Prostate gland (tissue), 2 donors: ENCODE measurements around the gene KLHL36. TPM values are rescaled to one million over a fixed set of nuclear protein-coding genes. Genes with fewer than 3 reads are reported as not detected.

Source experiments
- DNase-seq: peaks from one replicate; pipeline ENCODE4 v3.0.0-alpha.2; 2019; ENCODE audit warnings: low spot score
- H3K27ac ChIP-seq, 2 donors: fragments of 200-600 bp; sonication (generic); 2 replicates each; pipeline ENCODE4 v1.5.1; 2017 to 2019
- H3K27me3 ChIP-seq: fragments of 200-600 bp; sonication (generic); replicated peaks from 2 replicates; pipeline ENCODE4 v1.5.1; 2019; ENCODE audit not compliant: insufficient read depth
- H3K36me3 ChIP-seq, 2 donors: fragments of 200-600 bp; sonication (generic); 1 replicate in 1 of 2; 2 replicates in 1 of 2; pipeline versions ENCODE4 v1.5.1 to v1.8.1; 2017 to 2019
- H3K4me1 ChIP-seq: fragments of 200-600 bp; sonication (generic); replicated peaks from 2 replicates; pipeline ENCODE4 v1.5.1; 2019
- H3K4me3 ChIP-seq, 2 donors: fragments of 200-600 bp; sonication (generic); 2 replicates each; pipeline ENCODE4 v1.5.1; 2017 to 2019
- H3K9me3 ChIP-seq: fragments of 200-600 bp; sonication (generic); 2 replicates; pipeline ENCODE4 v1.5.1; 2017
- CTCF ChIP-seq, 4 experiments: fragments of 200-600 bp in 2 of 4; fragments of 450-650 bp in 2 of 4; sonication (generic) in 2 of 4; IDR thresholded peaks; 1 replicate in 3 of 4; 2 replicates in 1 of 4; pipeline ENCODE4 v1.5.1; 2016 to 2019; ENCODE audit warnings: antibody characterized with exemption in 4 of 4, mild to moderate bottlenecking in 2 of 4, moderate library complexity in 2 of 4
- POLR2A ChIP-seq: fragments of 450-650 bp; IDR thresholded peaks from one replicate; pipeline ENCODE4 v1.6.1; 2016; ENCODE audit warnings: antibody characterized with exemption, mild to moderate bottlenecking
- POLR2AphosphoS5 ChIP-seq: sonication (generic); formaldehyde crosslinking; IDR thresholded peaks from one replicate; pipeline ENCODE4 v1.6.1; 2017; ENCODE audit warnings: antibody characterized with exemption
- WGBS: methylation state at CpG from one replicate; pipeline ENCODE4 v1.1.5; 2018; 5-methylcytosine and 5-hydroxymethylcytosine counted together
- intact Hi-C: fragments of 100-400 bp; cut with DNase I; formaldehyde crosslinking; loops from one replicate; pipeline ENCODE4 v1.14.2; 2022
- total RNA-seq, 2 donors: library from RNA; depleted of rRNA; stranded (reverse); fragments of >200 nt; gene quantifications; one replicate each; pipeline ENCODE4 v1.1.0, GENCODE V29; 2016

The KLHL36 gene
- total RNA-seq, 2 donors from 2014 or later, result 57.1 to 106 TPM

GRCh38 chr16:84603940-84604339 lies 44.4 kb upstream of the KLHL36 start:
- H3K27ac ChIP-seq, result peak overlapping the region in 1 of 2 donors; percentile 17
- 90% methylated on average over 10 of the region's 10 CpGs for WGBS
- H3K9me3 ChIP-seq, result no peaks in the 10 kb centered on the region
- no peak overlapping the region for H3K4me3 ChIP-seq
- no peaks in the 10 kb centered on the region for H3K27me3 ChIP-seq
- TF ChIP-seq POLR2AphosphoS5, result no peak
- no peak for TF ChIP-seq CTCF (IDR thresholded peaks at IDR 0.05)
- TF ChIP-seq POLR2A, result no peak
- DNase-seq, result no peak
- H3K36me3 ChIP-seq, result no peaks in the 10 kb centered on the region
- intact Hi-C loops, result no loop called here
- H3K4me1 ChIP-seq, result no peaks in the 10 kb centered on the region

GRCh38 chr16:84604477-84605013 lies 43.8 kb upstream of the KLHL36 start:
- 67% methylated on average over 9 of the region's 9 CpGs for WGBS
- H3K36me3 ChIP-seq, result no peaks in the 10 kb centered on the region
- H3K27me3 ChIP-seq, result no peaks in the 10 kb centered on the region
- DNase-seq, result no peak
- intact Hi-C loops, result no loop called here
- H3K4me1 ChIP-seq, result no peaks in the 10 kb centered on the region
- no peak overlapping the region for H3K27ac ChIP-seq
- TF ChIP-seq POLR2AphosphoS5 (no peak), CTCF (IDR thresholded peaks at IDR 0.05) (no peak)
- H3K4me3 ChIP-seq, result no peak overlapping the region
- H3K9me3 ChIP-seq, result no peaks in the 10 kb centered on the region

- no peak overlapping the region for H3K4me3 ChIP-seq
- no peaks in the 10 kb centered on the region for H3K9me3 ChIP-seq
- H3K36me3 ChIP-seq, result no peaks in the 10 kb centered on the region
- no peaks in the 10 kb centered on the region for H3K27me3 ChIP-seq
- no peak overlapping the region for H3K27ac ChIP-seq
- TF ChIP-seq CTCF (IDR thresholded peaks at IDR 0.05), result no peak
- TF ChIP-seq POLR2A, result no peak
- TF ChIP-seq POLR2AphosphoS5, result no peak
- no peak for DNase-seq
- intact Hi-C loops, result no loop called here
- WGBS, result 79% methylated on average over 6 of the region's 6 CpGs
- no peaks in the 10 kb centered on the region for H3K4me1 ChIP-seq
Observed at GRCh38 chr16:84605339-84605848, 42.9 kb upstream of the KLHL36 start.

GRCh38 chr16:84606081-84606875 lies 42.0 kb upstream of the KLHL36 start:
- Histone ChIP-seq H3K9me3 (no peaks in the 10 kb centered on the region), H3K4me3 (no peak overlapping the region), H3K27me3 (no peaks in the 10 kb centered on the region), H3K4me1 (no peaks in the 10 kb centered on the region), H3K36me3 (no peaks in the 10 kb centered on the region), H3K27ac (no peak overlapping the region)
- intact Hi-C loops, result no loop called here
- no peak for TF ChIP-seq POLR2AphosphoS5
- no peak for TF ChIP-seq POLR2A
- TF ChIP-seq CTCF (IDR thresholded peaks at IDR 0.05), result no peak
- 88% methylated on average over 14 of the region's 14 CpGs for WGBS
- no peak for DNase-seq

GRCh38 chr16:84607061-84607460 lies 41.2 kb upstream of the KLHL36 start:
- Histone ChIP-seq H3K9me3 (no peaks in the 10 kb centered on the region), H3K4me3 (no peak overlapping the region), H3K27ac (no peak overlapping the region), H3K36me3 (no peaks in the 10 kb centered on the region), H3K4me1 (no peaks in the 10 kb centered on the region), H3K27me3 (no peaks in the 10 kb centered on the region)
- intact Hi-C loops, result no loop called here
- DNase-seq, result no peak
- WGBS, result 97% methylated on average over 13 of the region's 13 CpGs
- TF ChIP-seq POLR2AphosphoS5 (no peak), POLR2A (no peak), CTCF (IDR thresholded peaks at IDR 0.05) (no peak)
